HG03064 (cell line): ENCODE results near the gene THY1.
"Not testable (repeated sequence)": the region's sequence is repeated elsewhere in the genome, so short reads cannot be mapped to it uniquely, and the experiment has no call there.

Experiments
- ATAC-seq: cut with Tn5 transposase; IDR thresholded peaks from one replicate; pipeline ENCODE4 v1.9.1; 2021; ENCODE audit warnings: low read depth; ENCODE audit not compliant: unreplicated experiment

Gene THY1

GRCh38 chr11:119419834-119420492, 3.0 kb downstream of the THY1 start:
- ATAC-seq, result no peak

DNA sequence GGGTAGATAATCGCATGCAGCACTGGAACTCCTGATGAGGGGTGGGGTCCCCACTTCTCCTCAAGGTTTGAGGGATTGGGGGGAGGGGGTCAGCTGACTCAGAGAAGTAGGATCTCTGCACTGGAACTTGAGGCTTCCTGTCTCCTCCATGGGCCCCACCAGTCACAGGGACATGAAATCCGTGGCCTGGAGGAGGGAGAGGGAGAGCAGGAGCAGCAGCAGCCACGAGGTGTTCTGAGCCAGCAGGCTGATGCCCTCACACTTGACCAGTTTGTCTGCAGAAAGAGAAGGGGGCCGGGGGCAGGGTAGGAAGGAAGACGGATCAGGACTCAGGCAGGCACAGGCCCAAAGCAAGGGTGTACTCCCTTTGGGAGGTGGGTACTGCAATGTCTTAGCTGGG, 3.7 kb downstream of the THY1 start:
- no peak for ATAC-seq

GRCh38 chr11:119418759-119419158, 4.2 kb downstream of the THY1 start:
- no peak for ATAC-seq

GRCh38 chr11:119417726-119418540, 5.0 kb downstream of the THY1 start:
- ATAC-seq, result no peak

GRCh38 chr11:119416606-119417580, 6.1 kb downstream of the THY1 start:
- ATAC-seq, result no peak

DNA sequence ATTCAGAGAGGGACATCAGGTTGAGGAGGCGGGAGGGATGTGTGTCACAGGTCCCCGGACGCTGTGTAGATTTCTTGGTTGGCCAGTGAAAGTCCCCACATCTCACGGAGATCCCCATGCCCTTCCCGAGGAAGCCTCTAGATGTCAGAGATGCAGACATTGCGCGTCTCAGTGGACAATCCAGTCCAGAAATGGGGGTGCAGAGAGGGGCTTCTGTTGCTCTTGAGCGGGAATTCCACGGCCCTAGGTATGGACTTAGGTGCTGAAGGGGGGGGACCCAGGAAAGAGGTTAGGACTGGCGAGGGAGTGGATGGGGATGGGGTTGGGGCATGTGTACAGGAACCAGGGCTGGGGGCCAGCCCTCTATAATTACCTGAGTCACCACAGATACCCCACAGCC, 7.0 kb downstream of the THY1 start:
- ATAC-seq, result no peak

- ATAC-seq, result no peak
Measured at GRCh38 chr11:119415517-119415916, 7.5 kb downstream of the THY1 start.

DNA sequence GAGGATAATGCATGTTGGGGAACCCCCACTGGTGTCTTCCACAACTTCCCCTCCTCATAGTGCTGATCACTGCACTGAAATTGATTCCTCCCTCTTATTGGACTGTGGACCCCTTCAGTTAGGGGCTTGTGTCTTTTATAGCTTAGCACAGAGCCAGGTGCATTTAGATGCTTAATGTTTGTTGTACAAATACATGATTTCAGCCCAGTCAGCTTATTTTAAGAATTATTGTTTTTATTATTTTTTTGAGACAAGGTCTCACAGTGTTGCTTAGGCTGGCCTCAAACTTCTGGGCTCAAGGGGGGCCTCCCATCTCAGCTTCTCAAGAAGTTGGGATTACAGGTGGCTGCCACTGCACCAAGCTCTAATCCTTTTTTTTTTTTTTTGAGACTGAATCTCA, 8.2 kb downstream of the THY1 start:
- ATAC-seq, result no peak

- ATAC-seq, result no peak
Measured at GRCh38 chr11:119414321-119414720, 8.7 kb downstream of the THY1 start.

- no peak for ATAC-seq
Measured at GRCh38 chr11:119412072-119412471, 10.9 kb downstream of the THY1 start.

- ATAC-seq, result no peak
Measured at GRCh38 chr11:119410501-119410900, 12.5 kb downstream of the THY1 start.

DNA sequence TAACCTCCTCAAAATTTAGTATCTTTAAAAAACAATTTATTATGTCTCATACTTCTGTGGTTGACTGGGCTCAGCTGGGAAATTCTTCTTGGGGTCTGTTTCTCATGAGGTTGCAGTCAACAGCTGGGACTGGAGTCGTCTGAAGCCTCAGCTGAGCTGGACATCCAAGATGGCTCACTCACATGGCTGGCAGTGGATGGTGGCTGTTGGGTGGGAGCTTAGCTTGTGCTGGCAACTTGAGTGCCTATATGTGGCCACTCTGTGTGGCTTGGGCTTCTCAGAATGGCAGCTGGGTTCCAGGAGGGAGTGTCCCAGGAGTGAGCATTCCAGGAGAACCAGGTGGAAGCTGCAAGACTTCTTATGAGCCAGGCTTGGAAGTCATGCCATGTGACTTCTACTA, 13.2 kb downstream of the THY1 start:
- ATAC-seq, result no peak

- ATAC-seq, result no peak
Measured at GRCh38 chr11:119406005-119406404, 17.0 kb downstream of the THY1 start.

GRCh38 chr11:119405448-119405847, 17.5 kb downstream of the THY1 start:
- not testable (repeated sequence) for ATAC-seq

DNA sequence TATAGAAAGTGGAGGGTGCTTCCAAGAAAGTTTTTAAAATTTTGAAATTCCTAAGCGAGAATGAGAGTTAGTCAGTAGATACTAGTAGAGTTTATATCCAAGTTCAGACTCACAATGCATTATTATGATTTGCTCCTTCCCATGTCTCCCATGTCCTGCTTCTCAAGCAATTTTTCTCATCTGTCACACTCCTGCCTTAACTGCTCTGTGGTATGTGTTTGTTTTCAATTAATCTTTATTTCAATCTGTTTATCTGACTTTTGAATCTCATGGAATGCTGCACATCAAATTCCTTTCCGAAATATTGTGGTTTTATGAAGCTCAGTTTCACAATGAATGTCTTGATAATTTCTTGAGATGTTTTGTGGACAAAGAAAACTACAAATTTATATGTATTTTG, 18.1 kb downstream of the THY1 start:
- no peak for ATAC-seq

GRCh38 chr11:119403021-119403420, 20.0 kb downstream of the THY1 start:
- ATAC-seq, result no peak

DNA sequence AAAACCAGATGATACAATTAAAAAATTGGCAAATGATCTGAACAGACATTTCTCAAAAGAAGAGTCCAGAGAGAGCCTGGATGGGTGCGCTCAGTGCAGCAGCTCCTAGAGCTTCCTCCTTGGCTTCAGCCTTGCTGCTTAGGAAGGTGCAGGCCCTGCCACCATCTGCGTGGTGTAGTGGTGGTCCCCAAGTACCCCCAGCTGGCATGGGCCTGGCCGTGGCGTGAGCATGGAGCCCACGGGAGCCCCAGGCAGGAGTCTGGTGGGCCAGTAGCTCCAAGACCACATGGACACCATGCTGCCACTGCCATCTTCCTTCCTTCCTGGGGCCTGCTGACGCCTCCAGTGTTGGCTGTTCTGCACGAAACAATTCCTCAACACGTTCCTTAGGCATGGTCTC, 20.5 kb downstream of the THY1 start:
- ATAC-seq, result no peak

DNA sequence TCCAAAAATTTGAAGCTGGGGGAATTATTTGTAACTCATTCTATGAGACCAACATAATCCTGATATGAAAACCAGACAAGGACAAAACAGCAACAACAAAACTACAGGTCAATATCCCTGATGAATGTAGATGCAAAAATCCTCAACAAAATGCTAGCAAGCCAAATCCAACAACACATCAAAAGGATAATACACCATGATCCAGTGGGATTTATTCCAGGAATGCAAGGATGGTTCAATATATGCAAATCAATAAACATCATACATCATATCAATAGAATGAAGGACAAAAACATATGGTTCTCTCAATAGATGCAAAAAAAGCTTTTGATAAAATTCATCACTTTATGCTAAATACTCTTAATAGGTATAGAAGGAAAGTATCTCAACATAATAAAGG, 22.1 kb downstream of the THY1 start:
- ATAC-seq, result no peak

GRCh38 chr11:119397740-119398139, 25.2 kb downstream of the THY1 start:
- ATAC-seq, result no peak

DNA sequence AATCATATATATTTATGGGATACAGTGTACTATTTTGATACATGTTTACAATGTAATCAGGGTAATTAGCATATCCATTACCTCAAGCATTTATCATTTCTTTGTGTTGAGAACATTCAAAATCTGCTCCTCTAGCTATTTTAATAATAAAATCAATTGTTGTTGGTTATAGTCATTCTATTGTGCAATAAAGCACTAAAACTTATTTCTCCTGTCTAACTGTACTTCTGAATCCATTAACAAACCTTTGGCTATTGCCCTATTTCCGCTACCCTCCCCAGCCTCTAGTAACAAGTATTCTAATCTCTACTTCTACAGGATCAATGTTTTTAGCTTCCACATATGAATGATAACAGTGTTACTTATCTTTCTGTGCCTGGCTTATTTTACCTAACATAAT, 26.1 kb downstream of the THY1 start:
- no peak for ATAC-seq

GRCh38 chr11:119391275-119391674, 31.7 kb downstream of the THY1 start:
- no peak for ATAC-seq
